Heart right ventricle (tissue), 16 donors: ENCODE results near the gene DEDD2. TPM values are rescaled to one million over a fixed set of nuclear protein-coding genes. Genes with fewer than 3 reads are reported as not detected.

Source experiments
- ATAC-seq, 8 donors: fragments of 200-7000 bp; cut with Tn5 transposase; one replicate each; pipeline ENCODE4 v1.9.1; 2020; ENCODE audit warnings: mild to moderate bottlenecking in 8 of 8, moderate library complexity in 8 of 8, moderate number of reproducible peaks in 1 of 8
- DNase-seq, 2 donors: peaks; one replicate each; pipeline ENCODE4 v3.0.0-alpha.2; 2020
- H3K27ac ChIP-seq, 10 donors: fragments of 200-600 bp; sonication (generic) in 2 of 10; one replicate each; pipeline versions ENCODE4 v1.5.0 to v1.8.0; 2020 to 2022; ENCODE audit warnings: mild to moderate bottlenecking in 3 of 10
- H3K27me3 ChIP-seq, 7 donors: fragments of 200-600 bp; one replicate each; pipeline ENCODE4 v1.8.0; 2021 to 2022; ENCODE audit warnings: mild to moderate bottlenecking in 2 of 7
- H3K36me3 ChIP-seq, 9 donors: fragments of 200-600 bp; sonication (generic) in 1 of 9; one replicate each; pipeline versions ENCODE4 v1.5.0 to v1.8.0; 2020 to 2022; ENCODE audit warnings: mild to moderate bottlenecking in 2 of 9
- H3K4me1 ChIP-seq, 9 donors: fragments of 200-600 bp; sonication (generic) in 1 of 9; one replicate each; pipeline versions ENCODE4 v1.5.0 to v1.8.0; 2020 to 2022; ENCODE audit warnings: mild to moderate bottlenecking in 4 of 9
- H3K4me3 ChIP-seq, 10 donors: fragments of 200-600 bp; sonication (generic) in 2 of 10; one replicate each; pipeline versions ENCODE4 v1.5.0 to v1.8.0; 2020 to 2022; ENCODE audit warnings: mild to moderate bottlenecking in 7 of 10, moderate library complexity in 2 of 10
- H3K9me3 ChIP-seq, 11 donors: fragments of 200-600 bp in 10 of 11; sonication (generic) in 2 of 11; one replicate each; pipeline versions ENCODE4 v1.5.0 to v1.8.0; 2013 to 2022; ENCODE audit warnings: mild to moderate bottlenecking in 2 of 11, control low read depth in 1 of 11, moderate library complexity in 1 of 11
- WGBS, 2 donors: extraction: QIAGEN DNeasy Blood & Tissue Kit; methylation state at CpG; one replicate each; pipeline ENCODE4 v1.1.7; 2013; ENCODE audit warnings: inconsistent platforms in 1 of 2; 5-methylcytosine and 5-hydroxymethylcytosine counted together
- intact Hi-C, 10 donors: fragments of 100-400 bp; cut with DNase I; formaldehyde crosslinking; loops; one replicate each; pipeline versions ENCODE4 v1.11.1 to v1.14.2; 2022
- polyA plus RNA-seq, 2 donors: library from polyadenylated mRNA; stranded (reverse); fragments of 200-250 nt; gene quantifications; one replicate each; pipeline ENCODE4 v1.2.3, GENCODE V29; 2013
- total RNA-seq, 10 donors: library from RNA; stranded (reverse); fragmentation: NEBNext Ultra II Directional in 3 of 10; extraction: Animal tissue kit (Norgen Biotek cat#: 25700) in 3 of 10; gene quantifications; one replicate each; pipeline versions ENCODE4 v1.2.1 to v1.2.4, GENCODE V29; 2021 to 2023
- TF ChIP-seq, protein P1 (sequence below), 9 donors: fragments of 200-600 bp; sonication (generic) in 2 of 9; IDR thresholded peaks; one replicate each; pipeline versions ENCODE4 v1.5.0 to v1.8.0; 2021 to 2022; ENCODE audit warnings: antibody characterized with exemption in 9 of 9, mild to moderate bottlenecking in 5 of 9, moderate library complexity in 1 of 9
- donor health status: Arrhythmogenic right ventricular cardiomyopathy.
- donor health status: ischemic (EF 13 %, LVEDD 7.1; RV severe dilation, severe dysfunction).
- donor health status: healthy with polysubstance abuse.
- donor health status: DM: no; HTN: yes; CAD: no.
- donor health status: DM: no; HTN: no; CAD: no.
- donor health status: ischemic (EF 25% LVEDD 6.9; RV normal size, moderate dysfunction).
- donor health status: ischemic (EF 25% LVEDD 5.7; RV mildly dilated, moderate dysfunction).
- donor health status: healthy.
- donor health status: DM: yes; HTN: yes; CAD: no.
- donor health status: Ischemic cardiomyopathy.
- donor health status: ischemic (EF 35%, LVEDD 5.7; RV mildly dilated, moderate dysfunction).
- donor health status: nonischemic (EF 11% LVEDD 7.7; RV severe dilation, severe dysfunction).
- donor health status: DM: yes; HTN: yes; CAD: no.
- donor health status: PGD.
- donor health status: ischemic (EF 29% LVEDD 5.4; RV normal size, mild dysfunction).
- donor health status: nonischemic (EF 23%, LVEDD 6.1; RV moderate dilation, normal function).

Gene DEDD2
- total and polyA plus RNA-seq, 12 donors = 9.8 to 20.5 (median 12.6) TPM

DNA sequence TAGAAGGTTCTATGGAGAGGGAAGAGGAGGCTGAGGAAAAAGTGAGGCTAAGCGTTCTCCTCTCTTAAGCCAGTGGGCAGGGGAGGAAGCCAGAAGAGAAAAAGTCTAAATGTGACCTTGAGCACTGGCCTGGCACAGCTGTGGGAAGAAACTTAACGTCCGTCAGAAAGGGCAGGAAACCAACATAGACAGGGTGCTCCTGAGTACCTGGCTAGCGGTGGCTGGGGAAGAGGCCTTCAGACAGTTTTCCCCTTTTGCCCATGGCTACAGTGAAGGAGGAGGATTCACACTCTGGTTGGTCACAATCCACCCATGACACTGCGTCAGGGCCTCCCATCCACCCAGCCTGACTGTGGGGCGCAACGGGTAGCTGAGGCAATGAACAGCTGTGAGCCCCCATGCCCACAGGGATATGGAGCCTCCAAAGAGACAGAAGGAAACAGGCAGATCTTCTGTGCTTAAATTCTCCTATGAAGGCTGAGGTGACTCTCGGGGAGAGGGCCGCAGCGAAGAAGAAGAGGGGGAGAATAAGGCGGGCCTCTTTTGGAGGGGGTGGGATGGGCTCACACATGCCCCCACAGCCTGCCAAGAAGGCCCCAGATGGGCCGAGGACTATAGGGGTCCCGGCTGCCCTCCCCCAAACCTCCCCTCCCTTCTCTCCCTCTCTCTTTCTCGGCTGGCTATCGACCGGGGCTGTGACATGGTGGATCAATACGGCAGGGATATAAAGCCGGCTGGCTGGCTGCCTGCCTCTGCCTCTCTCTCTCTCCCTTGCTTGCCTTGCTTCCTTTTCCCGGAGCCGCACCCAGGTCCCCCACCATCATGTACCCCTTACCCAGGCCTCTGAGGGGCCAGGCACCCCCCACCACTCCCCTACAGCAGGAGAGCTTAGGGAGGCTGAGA lies 65.4 kb downstream of the DEDD2 start:
- H3K4me1 ChIP-seq = no peaks in the 10 kb centered on the region
- H3K27me3 ChIP-seq = peaks cover 12 to 87% (median 76%) of the 10 kb centered on the region in 7 donors
- H3K9me3 ChIP-seq = no peaks in the 10 kb centered on the region
- intact Hi-C loops = no loop called here
- H3K4me3 ChIP-seq = no peak overlapping the region
- WGBS, 2 donors = 65 to 66% methylated on average over 20 of the region's 20 CpGs
- DNase-seq = no peak
- TF ChIP-seq, protein P1, sequence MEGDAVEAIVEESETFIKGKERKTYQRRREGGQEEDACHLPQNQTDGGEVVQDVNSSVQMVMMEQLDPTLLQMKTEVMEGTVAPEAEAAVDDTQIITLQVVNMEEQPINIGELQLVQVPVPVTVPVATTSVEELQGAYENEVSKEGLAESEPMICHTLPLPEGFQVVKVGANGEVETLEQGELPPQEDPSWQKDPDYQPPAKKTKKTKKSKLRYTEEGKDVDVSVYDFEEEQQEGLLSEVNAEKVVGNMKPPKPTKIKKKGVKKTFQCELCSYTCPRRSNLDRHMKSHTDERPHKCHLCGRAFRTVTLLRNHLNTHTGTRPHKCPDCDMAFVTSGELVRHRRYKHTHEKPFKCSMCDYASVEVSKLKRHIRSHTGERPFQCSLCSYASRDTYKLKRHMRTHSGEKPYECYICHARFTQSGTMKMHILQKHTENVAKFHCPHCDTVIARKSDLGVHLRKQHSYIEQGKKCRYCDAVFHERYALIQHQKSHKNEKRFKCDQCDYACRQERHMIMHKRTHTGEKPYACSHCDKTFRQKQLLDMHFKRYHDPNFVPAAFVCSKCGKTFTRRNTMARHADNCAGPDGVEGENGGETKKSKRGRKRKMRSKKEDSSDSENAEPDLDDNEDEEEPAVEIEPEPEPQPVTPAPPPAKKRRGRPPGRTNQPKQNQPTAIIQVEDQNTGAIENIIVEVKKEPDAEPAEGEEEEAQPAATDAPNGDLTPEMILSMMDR (IDR thresholded peaks at IDR 0.05) = no peak
- H3K36me3 ChIP-seq = no peaks in the 10 kb centered on the region
- no peak for ATAC-seq
- no peak overlapping the region for H3K27ac ChIP-seq

- intact Hi-C loops = no loop called here
- Histone ChIP-seq H3K4me3 (no peak overlapping the region), H3K4me1 (no peaks in the 10 kb centered on the region), H3K27ac (no peak overlapping the region), H3K36me3 (no peaks in the 10 kb centered on the region), H3K9me3 (no peaks in the 10 kb centered on the region), H3K27me3 (peaks cover 12 to 89% (median 80%) of the 10 kb centered on the region in 7 donors)
- DNase-seq (no peak), ATAC-seq (no peak)
- 9 to 19% methylated on average over 9 of the region's 9 CpGs for WGBS, 2 donors
- TF ChIP-seq, protein P1 (IDR thresholded peaks at IDR 0.05) = no peak
Measured at GRCh38 chr19:42150911-42151361, 66.5 kb downstream of the DEDD2 start.

DNA sequence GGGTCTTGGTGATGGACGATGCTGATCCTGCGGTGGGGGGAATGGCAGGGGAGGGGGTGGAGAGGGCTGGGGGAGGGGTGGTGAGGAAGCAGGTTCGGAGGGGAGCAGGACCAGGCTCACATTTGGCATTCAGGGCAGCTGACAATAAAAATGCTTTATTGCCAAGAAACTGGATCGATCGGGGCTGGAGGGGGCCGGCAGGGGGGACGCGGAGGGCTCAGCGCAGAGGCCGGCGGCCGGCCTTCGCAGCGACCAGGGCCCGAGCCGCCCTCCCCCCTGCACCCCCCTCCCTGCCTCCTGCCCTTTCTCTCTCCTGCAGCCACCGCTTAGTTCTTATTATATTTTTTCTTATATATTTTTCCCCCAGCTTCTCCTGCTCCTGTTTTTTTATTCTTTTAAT lies 67.1 kb downstream of the DEDD2 start:
- TF ChIP-seq, protein P1 (IDR thresholded peaks at IDR 0.05) = no peak
- H3K9me3 ChIP-seq = no peaks in the 10 kb centered on the region
- no peak overlapping the region for H3K4me3 ChIP-seq
- WGBS, 2 donors = 12 to 14% methylated on average over 14 to 17 of the region's 17 CpGs
- H3K27me3 ChIP-seq = peaks cover 12 to 86% (median 76%) of the 10 kb centered on the region in 7 donors
- no peak for ATAC-seq
- H3K36me3 ChIP-seq = no peaks in the 10 kb centered on the region
- H3K27ac ChIP-seq = no peak overlapping the region
- intact Hi-C loops = no loop called here
- no peaks in the 10 kb centered on the region for H3K4me1 ChIP-seq
- DNase-seq = no peak

DNA sequence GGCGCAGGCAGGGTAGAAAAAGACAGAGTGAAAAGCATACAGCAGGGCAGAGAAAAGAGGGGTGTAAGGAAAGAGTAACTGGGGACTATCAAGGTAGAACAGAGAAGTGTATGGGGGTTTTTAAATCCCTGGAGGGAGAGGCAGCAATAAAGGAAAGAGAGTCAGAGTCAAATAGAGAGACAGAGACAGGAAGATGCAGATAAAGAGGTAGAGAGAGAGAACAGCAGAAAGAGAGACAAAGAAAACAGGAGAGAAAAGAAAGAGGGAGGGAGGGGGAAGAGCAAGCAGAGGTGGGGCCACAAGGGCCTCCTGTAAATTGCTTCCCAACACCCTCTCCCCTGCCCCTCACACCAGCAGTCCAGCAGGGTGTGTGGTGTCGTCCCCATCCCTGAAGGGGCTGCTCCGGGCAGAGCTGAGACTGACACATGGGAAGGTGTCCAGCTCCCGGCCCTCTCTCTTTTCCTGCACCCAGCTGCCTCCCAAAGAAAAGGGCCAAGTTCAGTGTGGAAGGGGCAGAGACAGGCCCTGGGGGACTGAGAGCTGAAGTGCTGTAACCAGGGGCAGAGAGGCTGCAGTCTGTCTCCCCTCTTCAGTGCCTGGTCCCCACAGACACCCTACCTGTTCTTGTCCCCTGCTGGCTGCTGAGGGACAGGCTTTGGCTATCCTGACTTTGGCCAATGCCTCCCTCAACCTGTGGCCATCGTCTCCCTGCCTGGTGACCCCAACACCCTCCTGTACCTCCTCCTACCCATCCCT lies 67.9 kb downstream of the DEDD2 start:
- Histone ChIP-seq H3K27ac (no peak overlapping the region), H3K27me3 (peaks cover 12 to 79% (median 68%) of the 10 kb centered on the region in 7 donors), H3K36me3 (no peaks in the 10 kb centered on the region), H3K4me1 (no peaks in the 10 kb centered on the region), H3K9me3 (no peaks in the 10 kb centered on the region), H3K4me3 (no peak overlapping the region)
- WGBS, 2 donors = 22 to 32% methylated on average over 5 of the region's 5 CpGs
- intact Hi-C loops = no loop called here
- TF ChIP-seq, protein P1 (IDR thresholded peaks at IDR 0.05) = no peak
- DNase-seq (no peak), ATAC-seq (no peak)
